PFSK-1 (cell line): ENCODE results near the gene SOBP.

Experiments used
- FOXP2 ChIP-seq: optimal IDR thresholded peaks from 2 replicates; pipeline ENCODE3; 2011; ENCODE audit warnings: borderline replicate concordance, control low read depth, inconsistent platforms; ENCODE audit not compliant: insufficient read depth; ENCODE audit errors: extremely low read length, extremely low read depth
- POLR2AphosphoS5 ChIP-seq: IDR thresholded peaks from 2 replicates; pipeline ENCODE4 v1.6.1; 2012; ENCODE audit warnings: low read depth, mild to moderate bottlenecking, control low read depth, low read length, moderate library complexity
- SIN3A ChIP-seq: IDR thresholded peaks from 2 replicates; pipeline ENCODE4 v1.6.1; 2012; ENCODE audit warnings: mild to moderate bottlenecking, low read length, moderate library complexity, borderline replicate concordance; ENCODE audit not compliant: insufficient read depth
- TAF1 ChIP-seq: IDR thresholded peaks from 2 replicates; pipeline ENCODE4 v1.6.1; 2012; ENCODE audit warnings: low read length, control low read depth, borderline replicate concordance; ENCODE audit not compliant: insufficient read depth
- TF ChIP-seq, protein P1 (sequence below), 2 experiments: IDR thresholded peaks; 2 replicates each; pipeline versions ENCODE4 v1.6.1 to v1.8.0; 2011 to 2012; ENCODE audit warnings: low read depth in 2 of 2, low read length in 2 of 2, control low read depth in 1 of 2, inconsistent platforms in 1 of 2, mild to moderate bottlenecking in 1 of 2, moderate library complexity in 1 of 2; ENCODE audit not compliant: insufficient read depth in 1 of 2

DNA sequence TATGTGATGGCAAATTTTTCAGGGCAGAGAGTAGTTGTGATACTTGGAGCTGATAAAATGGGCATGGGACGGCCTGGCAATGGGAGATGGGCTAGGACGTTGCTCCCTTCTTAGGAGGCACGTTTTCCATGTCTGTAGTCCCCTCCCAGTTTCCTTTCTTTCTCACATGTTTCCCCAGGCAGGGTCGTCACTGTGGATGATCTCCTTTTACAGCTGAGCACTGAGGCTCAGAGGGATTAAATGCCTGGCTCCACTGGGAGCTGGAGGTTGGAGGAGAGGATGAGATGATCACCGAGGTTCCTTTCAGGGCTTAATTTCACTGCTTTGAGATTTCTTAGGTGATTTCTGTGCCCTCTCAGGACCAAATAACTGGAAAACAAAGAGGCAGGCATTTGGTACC, 136.7 kb downstream of the SOBP start:
- TF ChIP-seq POLR2AphosphoS5, result no peak
- no peak for TF ChIP-seq TAF1
- TF ChIP-seq SIN3A, result no peak
- TF ChIP-seq, protein P1, sequence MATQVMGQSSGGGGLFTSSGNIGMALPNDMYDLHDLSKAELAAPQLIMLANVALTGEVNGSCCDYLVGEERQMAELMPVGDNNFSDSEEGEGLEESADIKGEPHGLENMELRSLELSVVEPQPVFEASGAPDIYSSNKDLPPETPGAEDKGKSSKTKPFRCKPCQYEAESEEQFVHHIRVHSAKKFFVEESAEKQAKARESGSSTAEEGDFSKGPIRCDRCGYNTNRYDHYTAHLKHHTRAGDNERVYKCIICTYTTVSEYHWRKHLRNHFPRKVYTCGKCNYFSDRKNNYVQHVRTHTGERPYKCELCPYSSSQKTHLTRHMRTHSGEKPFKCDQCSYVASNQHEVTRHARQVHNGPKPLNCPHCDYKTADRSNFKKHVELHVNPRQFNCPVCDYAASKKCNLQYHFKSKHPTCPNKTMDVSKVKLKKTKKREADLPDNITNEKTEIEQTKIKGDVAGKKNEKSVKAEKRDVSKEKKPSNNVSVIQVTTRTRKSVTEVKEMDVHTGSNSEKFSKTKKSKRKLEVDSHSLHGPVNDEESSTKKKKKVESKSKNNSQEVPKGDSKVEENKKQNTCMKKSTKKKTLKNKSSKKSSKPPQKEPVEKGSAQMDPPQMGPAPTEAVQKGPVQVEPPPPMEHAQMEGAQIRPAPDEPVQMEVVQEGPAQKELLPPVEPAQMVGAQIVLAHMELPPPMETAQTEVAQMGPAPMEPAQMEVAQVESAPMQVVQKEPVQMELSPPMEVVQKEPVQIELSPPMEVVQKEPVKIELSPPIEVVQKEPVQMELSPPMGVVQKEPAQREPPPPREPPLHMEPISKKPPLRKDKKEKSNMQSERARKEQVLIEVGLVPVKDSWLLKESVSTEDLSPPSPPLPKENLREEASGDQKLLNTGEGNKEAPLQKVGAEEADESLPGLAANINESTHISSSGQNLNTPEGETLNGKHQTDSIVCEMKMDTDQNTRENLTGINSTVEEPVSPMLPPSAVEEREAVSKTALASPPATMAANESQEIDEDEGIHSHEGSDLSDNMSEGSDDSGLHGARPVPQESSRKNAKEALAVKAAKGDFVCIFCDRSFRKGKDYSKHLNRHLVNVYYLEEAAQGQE (IDR thresholded peaks at IDR 0.05; ENCODE audit: insufficient read depth in 1 of 2, low read depth in 2 of 2, low read length in 2 of 2), result no peak
- TF ChIP-seq FOXP2, result no peak
